ENCODE data around the gene AFF3. TPM values are rescaled to one million over a fixed set of nuclear protein-coding genes. Genes with fewer than 3 reads are reported as not detected.

Gene AFF3
- total RNA-seq, 2 experiments from 2014 or later = 2.6 to 2.9 TPM

DNA sequence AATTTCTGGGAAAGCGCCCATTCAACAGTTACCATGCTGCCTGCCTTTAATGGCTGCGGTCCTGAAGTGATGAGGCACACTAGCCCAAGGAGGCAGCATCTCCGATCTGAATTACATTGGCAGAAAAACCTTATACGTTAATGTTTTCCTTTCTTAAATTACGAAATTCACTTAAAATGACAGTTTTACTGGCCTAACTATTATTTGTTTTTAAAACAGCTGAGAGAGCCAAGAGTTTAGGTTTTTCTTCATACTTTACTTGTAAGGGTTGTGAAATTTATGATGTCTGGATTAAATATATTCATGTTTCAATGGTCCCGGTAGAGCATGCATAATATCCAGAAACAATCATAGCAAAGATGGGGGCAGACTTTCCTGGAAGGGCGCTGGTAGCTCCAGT is 537.4 kb downstream of the AFF3 start:
- H3K9me3 Mint-ChIP-seq = no peaks in the 10 kb centered on the region
- H3K27ac Mint-ChIP-seq = no peak overlapping the region
- no peaks in the 10 kb centered on the region for H3K27me3 Mint-ChIP-seq
- no peak overlapping the region for H3K4me3 Mint-ChIP-seq
- DNase-seq = no peak
- H3K4me1 Mint-ChIP-seq = no peaks in the 10 kb centered on the region
- H3K36me3 Mint-ChIP-seq = no peaks in the 10 kb centered on the region

- Mint-ChIP-seq H3K27me3 (no peaks in the 10 kb centered on the region), H3K9me3 (no peaks in the 10 kb centered on the region), H3K27ac (no peak overlapping the region), H3K4me1 (no peaks in the 10 kb centered on the region), H3K36me3 (no peaks in the 10 kb centered on the region), H3K4me3 (no peak overlapping the region)
- DNase-seq = no peak
These were observed 539.9 kb downstream of the AFF3 start for GRCh38 chr2:99602476-99602875.

DNA sequence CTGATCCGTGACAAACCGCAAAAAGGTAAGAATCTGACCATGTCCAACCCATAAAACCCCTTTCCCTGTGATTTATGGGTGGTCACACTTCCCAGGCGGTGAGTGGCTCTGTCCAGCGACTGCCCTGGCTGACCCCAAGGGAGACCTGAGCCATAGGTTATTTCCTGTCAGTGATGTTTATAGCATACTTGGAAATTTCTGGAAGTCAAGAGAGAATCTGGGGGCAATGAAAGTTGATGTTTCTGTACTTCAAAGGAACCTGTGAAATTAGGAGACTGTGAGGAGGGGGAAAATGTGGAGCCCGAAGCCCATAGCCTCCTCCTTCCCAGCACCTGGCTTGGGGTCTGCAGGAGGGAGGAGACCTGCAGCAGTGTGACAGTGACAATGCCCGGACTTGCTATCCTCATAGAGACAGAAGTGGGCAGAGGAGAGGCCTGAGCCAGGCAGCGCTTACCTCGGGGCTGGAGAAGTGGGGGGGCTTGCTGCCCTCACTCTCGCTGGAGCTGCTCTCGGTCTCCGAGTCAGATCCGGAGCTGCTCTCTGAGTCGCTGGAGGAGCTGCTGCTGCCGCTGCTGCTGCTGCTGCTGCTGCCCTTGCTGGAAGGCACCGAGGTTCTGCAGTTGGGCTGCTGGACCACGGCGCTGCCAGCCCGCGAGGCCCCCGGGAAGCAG is 541.3 kb downstream of the AFF3 start:
- no peaks in the 10 kb centered on the region for H3K36me3 Mint-ChIP-seq
- no peaks in the 10 kb centered on the region for H3K4me1 Mint-ChIP-seq
- H3K27ac Mint-ChIP-seq = no peak overlapping the region
- H3K27me3 Mint-ChIP-seq = no peaks in the 10 kb centered on the region
- DNase-seq = no peak
- no peaks in the 10 kb centered on the region for H3K9me3 Mint-ChIP-seq
- H3K4me3 Mint-ChIP-seq = no peak overlapping the region

DNA sequence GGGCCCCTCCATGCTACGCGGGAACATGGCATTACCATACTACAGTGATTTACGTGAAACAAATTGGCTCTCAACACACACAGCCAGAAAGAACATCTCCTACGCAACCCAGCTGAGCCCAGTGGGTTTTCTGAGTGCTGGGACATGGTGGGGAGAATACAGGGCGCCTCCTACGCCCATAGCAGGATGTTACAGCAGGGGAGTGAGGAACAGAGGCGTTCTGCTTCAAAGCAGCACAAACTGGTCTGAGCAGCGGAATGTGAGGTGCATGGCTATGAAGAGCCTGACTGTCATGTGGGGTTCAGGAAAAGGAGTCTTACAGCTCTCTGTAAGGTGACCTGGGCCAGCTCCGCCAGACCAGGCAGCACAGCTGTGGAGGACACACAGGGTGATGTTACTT is 543.9 kb downstream of the AFF3 start:
- Mint-ChIP-seq H3K27ac (no peak overlapping the region), H3K9me3 (no peaks in the 10 kb centered on the region), H3K36me3 (no peaks in the 10 kb centered on the region), H3K4me1 (no peaks in the 10 kb centered on the region), H3K27me3 (no peaks in the 10 kb centered on the region), H3K4me3 (no peak overlapping the region)
- DNase-seq = no peak

- no peak overlapping the region for H3K27ac Mint-ChIP-seq
- no peaks in the 10 kb centered on the region for H3K9me3 Mint-ChIP-seq
- no peaks in the 10 kb centered on the region for H3K27me3 Mint-ChIP-seq
- no peaks in the 10 kb centered on the region for H3K4me1 Mint-ChIP-seq
- no peaks in the 10 kb centered on the region for H3K36me3 Mint-ChIP-seq
- no peak overlapping the region for H3K4me3 Mint-ChIP-seq
- no peak for DNase-seq
These were observed 544.8 kb downstream of the AFF3 start for GRCh38 chr2:99597616-99598015.

GRCh38 chr2:99595373-99595772 is 547.0 kb downstream of the AFF3 start:
- DNase-seq = no peak
- no peak overlapping the region for H3K27ac Mint-ChIP-seq
- H3K4me1 Mint-ChIP-seq = no peaks in the 10 kb centered on the region
- H3K36me3 Mint-ChIP-seq = no peaks in the 10 kb centered on the region
- no peaks in the 10 kb centered on the region for H3K27me3 Mint-ChIP-seq
- H3K9me3 Mint-ChIP-seq = no peaks in the 10 kb centered on the region
- no peak overlapping the region for H3K4me3 Mint-ChIP-seq

- no peaks in the 10 kb centered on the region for H3K9me3 Mint-ChIP-seq
- H3K4me3 Mint-ChIP-seq = no peak overlapping the region
- no peak for DNase-seq
- no peaks in the 10 kb centered on the region for H3K4me1 Mint-ChIP-seq
- no peak overlapping the region for H3K27ac Mint-ChIP-seq
- H3K27me3 Mint-ChIP-seq = no peaks in the 10 kb centered on the region
- no peaks in the 10 kb centered on the region for H3K36me3 Mint-ChIP-seq
These were observed 548.5 kb downstream of the AFF3 start for GRCh38 chr2:99593692-99594427.

- H3K27ac Mint-ChIP-seq = no peak overlapping the region
- no peaks in the 10 kb centered on the region for H3K4me1 Mint-ChIP-seq
- H3K36me3 Mint-ChIP-seq = no peaks in the 10 kb centered on the region
- H3K9me3 Mint-ChIP-seq = no peaks in the 10 kb centered on the region
- no peak overlapping the region for H3K4me3 Mint-ChIP-seq
- no peak for DNase-seq
- no peaks in the 10 kb centered on the region for H3K27me3 Mint-ChIP-seq
These were observed 565.6 kb downstream of the AFF3 start for GRCh38 chr2:99576775-99577174.

GRCh38 chr2:99573634-99574251 is 568.6 kb downstream of the AFF3 start:
- Mint-ChIP-seq H3K9me3 (no peaks in the 10 kb centered on the region), H3K36me3 (no peaks in the 10 kb centered on the region), H3K4me1 (no peaks in the 10 kb centered on the region), H3K27me3 (no peaks in the 10 kb centered on the region), H3K27ac (no peak overlapping the region), H3K4me3 (no peak overlapping the region)
- no peak for DNase-seq

- Mint-ChIP-seq H3K36me3 (no peaks in the 10 kb centered on the region), H3K27me3 (no peaks in the 10 kb centered on the region), H3K9me3 (no peaks in the 10 kb centered on the region), H3K4me1 (no peaks in the 10 kb centered on the region), H3K4me3 (no peak overlapping the region), H3K27ac (no peak overlapping the region)
- DNase-seq = no peak
These were observed 569.8 kb downstream of the AFF3 start for GRCh38 chr2:99572373-99573164.

DNA sequence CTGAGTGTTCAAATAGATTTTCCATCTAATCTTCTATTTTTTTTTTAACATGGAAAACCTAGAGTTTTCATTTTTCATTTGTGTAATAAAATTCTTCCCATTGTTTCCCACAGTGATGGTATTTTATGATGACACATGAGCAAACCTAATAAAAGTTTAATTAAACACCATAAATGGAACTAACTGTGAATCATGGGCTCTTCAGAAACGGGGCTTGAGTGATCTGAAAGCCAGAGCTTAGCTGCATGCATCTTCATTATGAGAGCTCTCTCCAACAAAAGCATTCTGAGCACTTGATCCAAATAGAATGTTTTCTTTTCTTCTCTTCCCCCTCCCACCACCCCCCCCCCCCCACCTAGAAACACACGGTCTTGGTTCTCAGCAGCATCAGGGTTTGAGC is 570.4 kb downstream of the AFF3 start:
- DNase-seq = no peak
- H3K4me3 Mint-ChIP-seq = no peak overlapping the region
- H3K27me3 Mint-ChIP-seq = no peaks in the 10 kb centered on the region
- H3K9me3 Mint-ChIP-seq = no peaks in the 10 kb centered on the region
- H3K27ac Mint-ChIP-seq = no peak overlapping the region
- no peaks in the 10 kb centered on the region for H3K36me3 Mint-ChIP-seq
- H3K4me1 Mint-ChIP-seq = no peaks in the 10 kb centered on the region

DNA sequence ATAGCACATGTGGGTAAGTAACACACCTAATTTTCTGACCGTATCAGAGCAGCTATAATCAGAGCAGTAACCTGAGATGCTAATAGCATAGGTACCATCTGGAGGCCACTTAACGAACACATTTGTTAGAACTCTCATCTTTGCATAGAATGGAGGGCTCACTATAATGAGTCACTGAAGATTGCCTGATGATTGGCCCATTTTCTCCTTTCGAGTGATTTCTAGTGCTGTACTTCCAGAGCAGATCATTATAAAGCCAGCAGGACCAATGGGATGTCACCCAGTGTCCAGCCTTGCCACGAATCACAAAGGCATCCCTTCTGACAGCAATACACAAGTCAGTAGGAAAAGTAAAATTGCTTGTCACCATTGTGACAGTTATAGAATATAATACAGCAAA is 570.9 kb downstream of the AFF3 start:
- no peaks in the 10 kb centered on the region for H3K36me3 Mint-ChIP-seq
- no peak for DNase-seq
- H3K27ac Mint-ChIP-seq = no peak overlapping the region
- H3K9me3 Mint-ChIP-seq = no peaks in the 10 kb centered on the region
- no peaks in the 10 kb centered on the region for H3K4me1 Mint-ChIP-seq
- no peak overlapping the region for H3K4me3 Mint-ChIP-seq
- H3K27me3 Mint-ChIP-seq = no peaks in the 10 kb centered on the region

- no peaks in the 10 kb centered on the region for H3K9me3 Mint-ChIP-seq
- H3K27ac Mint-ChIP-seq = no peak overlapping the region
- no peaks in the 10 kb centered on the region for H3K36me3 Mint-ChIP-seq
- H3K27me3 Mint-ChIP-seq = no peaks in the 10 kb centered on the region
- DNase-seq = no peak
- H3K4me1 Mint-ChIP-seq = no peaks in the 10 kb centered on the region
- H3K4me3 Mint-ChIP-seq = no peak overlapping the region
These were observed 571.4 kb downstream of the AFF3 start for GRCh38 chr2:99571021-99571420.

- Mint-ChIP-seq H3K27me3 (no peaks in the 10 kb centered on the region), H3K9me3 (no peaks in the 10 kb centered on the region), H3K27ac (no peak overlapping the region), H3K4me1 (no peaks in the 10 kb centered on the region), H3K36me3 (no peaks in the 10 kb centered on the region), H3K4me3 (no peak overlapping the region)
- DNase-seq = no peak
These were observed 573.0 kb downstream of the AFF3 start for GRCh38 chr2:99569386-99569785.

- H3K27me3 Mint-ChIP-seq = no peaks in the 10 kb centered on the region
- H3K36me3 Mint-ChIP-seq = no peaks in the 10 kb centered on the region
- no peaks in the 10 kb centered on the region for H3K4me1 Mint-ChIP-seq
- no peak overlapping the region for H3K27ac Mint-ChIP-seq
- no peak overlapping the region for H3K4me3 Mint-ChIP-seq
- no peaks in the 10 kb centered on the region for H3K9me3 Mint-ChIP-seq
- no peak for DNase-seq
These were observed 577.2 kb downstream of the AFF3 start for GRCh38 chr2:99565227-99565626.

Measured in activated naive CD8-positive, alpha-beta T cell treated with anti-CD3 and anti-CD28 coated beads for 36 hours (primary cell).